ENCODE data around the gene P3H4.

The P3H4 gene

DNA sequence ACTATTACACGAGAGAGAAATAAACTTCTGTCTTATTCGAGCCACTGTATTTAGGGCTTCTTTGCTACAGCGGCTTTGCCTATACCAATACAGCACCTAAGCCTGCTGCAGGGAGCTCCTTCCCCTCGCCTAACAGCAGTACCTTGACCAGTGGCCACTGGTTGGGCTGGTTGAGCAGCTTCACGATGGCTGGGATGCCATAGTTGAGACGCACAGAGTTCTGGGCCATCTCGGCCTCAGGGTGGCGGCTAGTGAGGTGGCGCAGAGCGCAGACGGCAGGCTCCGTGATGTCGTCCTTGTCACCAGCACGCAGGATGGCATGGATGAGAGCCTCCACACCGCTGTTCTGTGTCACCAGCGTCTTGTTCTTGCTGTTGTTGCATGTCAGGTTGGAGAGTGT lies 48.9 kb downstream of the P3H4 start:
- Histone ChIP-seq H3K4me1 (ENCODE audit: insufficient read depth, insufficient read length) (no peaks in the 10 kb centered on the region), H3K36me3 (ENCODE audit: insufficient read depth, insufficient read length, low read length) (peaks cover 78% of the 10 kb centered on the region), H3K9me3 (ENCODE audit: insufficient read depth, low read length) (no peaks in the 10 kb centered on the region), H3K27me3 (ENCODE audit: insufficient read depth, insufficient read length) (no peaks in the 10 kb centered on the region), H3K9ac (ENCODE audit: insufficient read length, low read depth) (no peak overlapping the region), H3K4me3 (ENCODE audit: insufficient read length, low read depth) (no peak overlapping the region)
- DNase-seq (ENCODE audit: low read depth, low spot score) = no peak
- TF ChIP-seq ZNF274 (IDR thresholded peaks at IDR 0.05; ENCODE audit: low read depth, low read length) (no peak), SUZ12 (IDR thresholded peaks at IDR 0.05; ENCODE audit: extremely low read depth, insufficient read depth, insufficient read length) (no peak), YY1 (IDR thresholded peaks at IDR 0.05; ENCODE audit: insufficient read depth, insufficient read length) (no peak)

DNA sequence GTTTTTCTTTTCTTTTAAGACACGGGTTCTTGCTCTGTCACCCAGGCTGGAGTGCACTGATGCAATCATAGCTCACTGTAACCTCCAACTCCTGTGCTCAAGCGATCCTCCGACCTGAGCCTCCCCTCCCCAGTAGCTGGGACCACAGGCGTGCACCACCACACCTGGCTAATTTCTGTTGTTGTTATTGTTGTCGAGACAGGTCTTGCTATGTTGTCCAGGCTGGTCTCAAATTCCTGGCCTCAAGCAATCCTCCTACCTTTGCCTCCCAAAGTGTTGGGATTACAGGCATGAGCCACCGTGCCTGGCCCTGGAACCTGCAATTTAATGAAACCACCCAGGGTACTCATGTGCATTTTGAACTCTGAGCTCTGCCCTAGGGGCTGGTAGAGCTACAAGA lies 49.4 kb downstream of the P3H4 start:
- Histone ChIP-seq H3K4me1 (ENCODE audit: insufficient read depth, insufficient read length) (no peaks in the 10 kb centered on the region), H3K36me3 (ENCODE audit: insufficient read depth, insufficient read length, low read length) (peaks cover 78% of the 10 kb centered on the region), H3K27me3 (ENCODE audit: insufficient read depth, insufficient read length) (no peaks in the 10 kb centered on the region), H3K9me3 (ENCODE audit: insufficient read depth, low read length) (no peaks in the 10 kb centered on the region), H3K9ac (ENCODE audit: insufficient read length, low read depth) (no peak overlapping the region), H3K4me3 (ENCODE audit: insufficient read length, low read depth) (no peak overlapping the region)
- no peak for TF ChIP-seq YY1 (IDR thresholded peaks at IDR 0.05; ENCODE audit: insufficient read depth, insufficient read length)
- no peak for TF ChIP-seq SUZ12 (IDR thresholded peaks at IDR 0.05; ENCODE audit: extremely low read depth, insufficient read depth, insufficient read length)
- TF ChIP-seq ZNF274 (IDR thresholded peaks at IDR 0.05; ENCODE audit: low read depth, low read length) = no peak
- no peak for DNase-seq (ENCODE audit: low read depth, low spot score)

DNA sequence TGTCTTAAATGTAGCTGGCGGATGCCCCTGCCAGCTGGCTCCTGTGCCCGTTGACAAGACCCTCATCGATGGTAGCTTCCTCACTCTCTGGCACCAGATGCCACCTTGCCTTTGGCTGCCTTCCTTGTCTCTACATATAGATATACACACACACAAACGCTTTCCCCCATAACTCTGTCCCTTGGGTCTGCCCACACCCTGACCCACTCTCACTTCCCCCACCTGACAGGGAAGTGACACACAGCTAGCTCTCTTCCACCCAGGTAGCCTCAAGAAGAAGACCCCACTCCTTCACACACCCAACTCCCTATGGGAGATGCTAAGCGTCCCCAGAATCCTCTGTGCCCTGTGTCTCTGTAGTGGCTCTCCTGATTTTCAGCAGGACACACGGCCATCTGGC lies 50.9 kb downstream of the P3H4 start:
- Histone ChIP-seq H3K9ac (ENCODE audit: insufficient read length, low read depth) (no peak overlapping the region), H3K9me3 (ENCODE audit: insufficient read depth, low read length) (no peaks in the 10 kb centered on the region), H3K4me3 (ENCODE audit: insufficient read length, low read depth) (no peak overlapping the region), H3K36me3 (ENCODE audit: insufficient read depth, insufficient read length, low read length) (peaks cover 78% of the 10 kb centered on the region), H3K4me1 (ENCODE audit: insufficient read depth, insufficient read length) (no peaks in the 10 kb centered on the region), H3K27me3 (ENCODE audit: insufficient read depth, insufficient read length) (no peaks in the 10 kb centered on the region)
- TF ChIP-seq SUZ12 (IDR thresholded peaks at IDR 0.05; ENCODE audit: extremely low read depth, insufficient read depth, insufficient read length) = no peak
- no peak for DNase-seq (ENCODE audit: low read depth, low spot score)

DNA sequence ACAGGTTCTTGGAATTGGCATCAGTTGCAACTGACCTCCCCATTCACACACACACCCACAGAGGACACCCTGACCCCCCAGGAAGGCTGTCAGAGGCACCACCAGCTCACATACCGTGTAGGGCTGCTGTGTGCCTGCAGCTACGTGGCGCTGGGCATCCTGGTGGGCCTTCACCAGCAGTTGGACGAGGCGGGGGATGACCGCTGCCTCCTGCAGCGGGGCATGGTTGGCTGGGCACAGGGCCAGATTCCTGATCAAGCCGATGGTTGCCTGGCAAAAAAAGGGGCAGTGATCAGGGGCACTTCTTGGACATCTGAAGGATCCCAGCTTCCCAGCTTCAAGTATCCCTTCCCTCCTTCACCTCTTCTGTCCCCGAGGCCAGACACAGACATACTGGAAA lies 53.1 kb downstream of the P3H4 start:
- H3K36me3 ChIP-seq (ENCODE audit: insufficient read depth, insufficient read length, low read length) = peaks cover 80% of the 10 kb centered on the region
- H3K4me1 ChIP-seq (ENCODE audit: insufficient read depth, insufficient read length) = no peaks in the 10 kb centered on the region
- no peaks in the 10 kb centered on the region for H3K9me3 ChIP-seq (ENCODE audit: insufficient read depth, low read length)
- no peak for DNase-seq (ENCODE audit: low read depth, low spot score)
- no peak overlapping the region for H3K9ac ChIP-seq (ENCODE audit: insufficient read length, low read depth)
- no peaks in the 10 kb centered on the region for H3K27me3 ChIP-seq (ENCODE audit: insufficient read depth, insufficient read length)
- TF ChIP-seq YY1 (IDR thresholded peaks at IDR 0.05; ENCODE audit: insufficient read depth, insufficient read length) = no peak
- no peak for TF ChIP-seq SUZ12 (IDR thresholded peaks at IDR 0.05; ENCODE audit: extremely low read depth, insufficient read depth, insufficient read length)
- no peak for TF ChIP-seq ZNF274 (IDR thresholded peaks at IDR 0.05; ENCODE audit: low read depth, low read length)
- H3K4me3 ChIP-seq (ENCODE audit: insufficient read length, low read depth) = no peak overlapping the region

DNA sequence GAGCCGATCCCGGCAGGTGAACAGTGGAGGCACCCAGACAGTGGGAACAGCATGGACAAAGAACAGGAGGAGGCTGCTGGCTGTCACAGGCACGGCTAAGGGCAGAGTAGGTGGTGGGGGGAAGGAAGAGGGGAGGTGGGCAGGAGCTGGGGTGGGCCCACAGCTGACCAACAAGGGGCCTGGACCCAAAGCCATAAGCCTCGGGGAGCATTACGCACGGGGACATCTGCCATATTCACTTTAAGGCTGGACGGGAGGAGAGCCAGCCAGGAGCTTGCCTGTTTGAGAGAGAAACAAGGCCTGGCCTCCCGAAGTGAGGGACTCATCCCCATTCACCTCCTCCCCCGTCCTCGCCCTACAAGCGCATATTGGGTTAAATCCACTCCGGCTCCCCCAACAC lies 57.7 kb downstream of the P3H4 start:
- TF ChIP-seq YY1 (IDR thresholded peaks at IDR 0.05; ENCODE audit: insufficient read depth, insufficient read length) (no peak), SUZ12 (IDR thresholded peaks at IDR 0.05; ENCODE audit: extremely low read depth, insufficient read depth, insufficient read length) (no peak), ZNF274 (IDR thresholded peaks at IDR 0.05; ENCODE audit: low read depth, low read length) (no peak)
- no peak for DNase-seq (ENCODE audit: low read depth, low spot score)
- no peaks in the 10 kb centered on the region for H3K4me1 ChIP-seq (ENCODE audit: insufficient read depth, insufficient read length)
- H3K27me3 ChIP-seq (ENCODE audit: insufficient read depth, insufficient read length) = no peaks in the 10 kb centered on the region
- no peak overlapping the region for H3K4me3 ChIP-seq (ENCODE audit: insufficient read length, low read depth)
- H3K9ac ChIP-seq (ENCODE audit: insufficient read length, low read depth) = no peak overlapping the region
- peaks cover 55% of the 10 kb centered on the region for H3K36me3 ChIP-seq (ENCODE audit: insufficient read depth, insufficient read length, low read length)
- H3K9me3 ChIP-seq (ENCODE audit: insufficient read depth, low read length) = no peaks in the 10 kb centered on the region

All from NT2/D1 (cell line).